ENCODE measurements around the gene NUMB. TPM values are rescaled to one million over a fixed set of nuclear protein-coding genes. Genes with fewer than 3 reads are reported as not detected.

Gene NUMB
- total and polyA plus RNA-seq, 2 of the 4 experiments (the other 2 are of a cell fraction) = 45.9 to 114 TPM

- Histone ChIP-seq H2BK15ac (ENCODE audit: low read depth, low read length) (no peak overlapping the region), H3K4me2 (ENCODE audit: low read depth, low read length) (no peak overlapping the region), H3K9me1 (ENCODE audit: insufficient read depth, low read length) (no peaks in the 10 kb centered on the region), H3K27ac (ENCODE audit: insufficient read depth, low read length) (no peak overlapping the region), H3K36me3 (ENCODE audit: control insufficient read depth, insufficient read depth, low read length) (peaks cover 1% of the 10 kb centered on the region; the same call in 1 of the 2 replicates), H3K9ac (ENCODE audit: low read depth, low read length) (no peak overlapping the region), H2AK5ac (ENCODE audit: low read depth, low read length) (no peak overlapping the region), H3K23ac (ENCODE audit: low read depth, low read length) (no peak overlapping the region), H2BK5ac (ENCODE audit: low read depth, low read length, poor library complexity, severe bottlenecking) (no peak overlapping the region), H2BK20ac (ENCODE audit: low read depth, low read length) (no peak overlapping the region), H2BK120ac (ENCODE audit: low read depth, low read length) (no peak overlapping the region), H4K5ac (ENCODE audit: low read depth, low read length) (no peak overlapping the region), H4K91ac (ENCODE audit: insufficient read depth, low read depth, low read length) (no peak overlapping the region), H2AK9ac (replicated peaks; ENCODE audit: low read depth, low read length, poor library complexity) (no peak overlapping the region), H3K18ac (ENCODE audit: low read depth, low read length) (no peak overlapping the region), H2AFZ (replicated peaks; ENCODE audit: low read length, poor library complexity) (no peak overlapping the region), H4K8ac (ENCODE audit: low read depth in 2 of 2, low read length in 2 of 2) (no peak overlapping the region), H3K4me3 (ENCODE audit: insufficient read depth, low read depth, low read length) (no peak overlapping the region), H3K56ac (ENCODE audit: extremely low read depth, insufficient read depth, low read length) (no peak overlapping the region), H3K27me3 (ENCODE audit: control insufficient read depth, insufficient read depth, low read length) (no peaks in the 10 kb centered on the region), H3K14ac (replicated peaks; ENCODE audit: low read depth, low read length) (no peak overlapping the region), H3K9me3 (ENCODE audit: control insufficient read depth, insufficient read depth, low read length) (no peaks in the 10 kb centered on the region), H3K4me1 (ENCODE audit: control insufficient read depth, insufficient read depth, low read length) (peaks cover 1% of the 10 kb centered on the region; the same call in 1 of the 2 replicates), H4K20me1 (ENCODE audit: insufficient read depth, low read length) (peaks cover 24% of the 10 kb centered on the region), H3K79me1 (ENCODE audit: low read depth in 1 of 2, low read length in 2 of 2) (peaks cover 20 to 46% of the 10 kb centered on the region in 2 experiments), H3K4ac (ENCODE audit: low read depth, low read length) (no peak overlapping the region)
- POLR2A ChIA-PET (ENCODE audit: unreplicated experiment) = no interaction called here
- no peak for ATAC-seq (ENCODE audit: low read depth)
- dilution Hi-C loops (cut with HindIII; ENCODE audit: low sequenced_read_pairs, unreplicated experiment) (no loop called here), in situ Hi-C loops (cut with MboI; ENCODE audit: low sequenced_read_pairs) (no loop called here), intact Hi-C loops (cut with micrococcal nuclease) (no loop called here)
- DNase-seq = no peak
- no TSS peak for BruUV-seq (replicated peaks)
- CTCF ChIA-PET = no interaction called here
- TF ChIP-seq USF2 (IDR thresholded peaks at IDR 0.05; ENCODE audit: low read depth, low read length) (no peak), CTCF (conservative IDR thresholded peaks at IDR 0.05; ENCODE audit: low read depth, low read length) (no peak), RAD21 (IDR thresholded peaks at IDR 0.05; ENCODE audit: low read length) (no peak), RFX5 (IDR thresholded peaks at IDR 0.05; ENCODE audit: low read depth, low read length) (no peak)
Observed at GRCh38 chr14:73393375-73393774, 65.0 kb downstream of the NUMB start.

Data from IMR-90 (cell line).